Activated CD4-positive, alpha-beta T cell treated with anti-CD3 and anti-CD28 coated beads for 4 hours (primary cell): ENCODE results near the gene TNC.

Experiments used
- DNase-seq, 2 donors: peaks; one replicate each; pipeline ENCODE4 v3.0.0-alpha.2; 2020

TNC gene

DNA sequence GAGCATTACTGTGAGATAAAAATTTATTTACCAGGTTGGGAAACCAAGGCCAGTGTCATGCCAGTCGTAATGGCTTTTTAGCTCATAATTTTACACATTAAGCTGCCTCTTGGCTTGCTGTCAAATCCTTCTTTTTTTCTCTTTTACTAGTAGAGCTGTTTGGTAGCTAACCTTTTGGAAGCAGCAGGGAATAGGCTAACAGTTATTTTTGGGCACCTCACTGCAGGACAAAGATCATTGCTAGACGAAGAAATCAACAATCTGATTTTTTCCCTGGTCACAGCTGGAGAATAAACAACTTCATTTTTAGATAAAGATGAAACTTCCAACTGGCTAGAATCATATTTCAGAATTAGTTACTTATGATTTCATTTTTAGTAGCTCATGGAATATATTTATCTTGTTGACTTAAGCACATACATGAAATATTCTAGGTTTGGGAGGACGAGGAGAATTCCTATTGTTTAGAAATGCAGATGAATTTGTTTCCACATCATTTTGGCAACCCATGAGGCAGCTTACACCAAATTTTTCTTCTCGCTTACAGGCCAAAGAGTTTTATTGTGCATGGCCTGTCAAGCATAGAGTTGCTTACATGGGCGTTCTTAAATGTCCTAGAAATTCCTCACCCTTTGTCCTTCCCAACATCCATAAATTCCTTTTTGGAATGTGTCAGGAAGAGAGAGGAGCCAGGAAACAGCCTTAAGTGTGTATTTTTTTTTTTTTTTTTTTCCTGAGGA lies 19.6 kb downstream of the TNC start:
- no peak for DNase-seq

GRCh38 chr9:115093520-115093919 lies 24.4 kb downstream of the TNC start:
- DNase-seq = no peak

- DNase-seq = no peak
These were observed 27.5 kb downstream of the TNC start for GRCh38 chr9:115090486-115090885.

- no peak for DNase-seq
These were observed 29.1 kb downstream of the TNC start for GRCh38 chr9:115088860-115089259.

DNA sequence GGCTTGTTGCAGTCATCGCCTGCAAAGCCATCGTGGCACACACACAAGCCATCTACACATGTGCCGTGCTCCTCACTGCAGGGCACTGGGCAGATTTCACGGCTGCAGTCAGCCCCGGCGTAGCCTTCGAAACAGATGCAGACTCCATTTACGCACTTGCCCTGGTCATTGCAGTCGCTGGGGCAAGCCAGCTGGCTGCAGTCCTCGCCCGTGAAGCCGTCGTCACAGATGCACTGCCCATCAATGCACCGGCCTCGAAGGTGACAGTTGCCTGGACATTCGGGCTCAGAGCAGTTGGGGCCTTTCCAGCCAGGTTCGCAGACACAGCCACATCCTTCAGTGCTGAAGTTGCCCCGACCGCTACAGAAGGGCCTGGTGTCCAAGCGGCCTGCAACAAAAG lies 31.1 kb downstream of the TNC start:
- DNase-seq = no peak

DNA sequence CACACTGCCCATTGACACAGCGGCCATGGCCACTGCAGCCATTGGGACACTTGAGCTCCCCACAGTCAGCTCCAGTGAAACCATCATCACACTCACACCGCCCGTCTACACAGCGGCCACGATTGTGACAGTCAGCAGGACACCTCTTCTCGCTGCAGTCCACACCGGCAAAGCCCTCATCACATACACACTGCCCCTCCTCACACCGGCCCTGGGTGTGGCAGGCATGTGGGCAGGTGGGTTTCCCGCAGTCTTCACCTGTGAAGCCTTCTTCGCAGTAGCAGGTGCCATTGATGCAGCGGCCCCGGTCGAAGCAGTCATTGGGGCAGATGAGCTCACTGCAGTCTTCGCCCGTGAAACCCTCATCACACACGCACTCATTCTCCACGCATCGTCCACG lies 31.5 kb downstream of the TNC start:
- DNase-seq = no peak

DNA sequence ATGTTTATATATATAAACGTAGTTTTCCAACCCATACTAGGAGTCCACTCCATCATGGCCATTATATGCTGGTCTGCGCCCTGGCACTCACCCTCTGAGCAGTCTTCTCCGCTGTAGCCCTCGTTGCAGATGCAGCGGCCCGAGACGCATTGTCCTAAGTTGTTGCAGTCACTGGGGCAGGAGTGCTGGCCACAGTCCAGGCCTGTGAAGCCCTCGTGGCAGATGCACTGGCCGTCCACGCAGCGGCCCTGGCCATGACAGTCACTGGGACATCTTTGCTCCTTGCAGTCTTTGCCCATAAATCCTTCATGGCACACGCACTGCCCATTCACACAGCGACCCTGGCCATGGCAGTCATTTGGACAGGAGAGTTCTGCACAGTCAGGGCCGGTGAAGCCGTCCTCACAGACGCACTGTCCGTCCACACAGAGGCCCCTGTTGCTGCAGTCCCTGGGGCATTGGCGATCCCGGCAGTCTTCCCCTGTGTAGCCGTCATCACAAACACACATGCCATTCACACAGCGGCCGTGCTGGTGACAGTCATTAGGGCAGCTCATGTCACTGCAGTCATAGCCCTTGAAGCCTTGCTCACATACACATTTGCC lies 32.1 kb downstream of the TNC start:
- no peak for DNase-seq

DNA sequence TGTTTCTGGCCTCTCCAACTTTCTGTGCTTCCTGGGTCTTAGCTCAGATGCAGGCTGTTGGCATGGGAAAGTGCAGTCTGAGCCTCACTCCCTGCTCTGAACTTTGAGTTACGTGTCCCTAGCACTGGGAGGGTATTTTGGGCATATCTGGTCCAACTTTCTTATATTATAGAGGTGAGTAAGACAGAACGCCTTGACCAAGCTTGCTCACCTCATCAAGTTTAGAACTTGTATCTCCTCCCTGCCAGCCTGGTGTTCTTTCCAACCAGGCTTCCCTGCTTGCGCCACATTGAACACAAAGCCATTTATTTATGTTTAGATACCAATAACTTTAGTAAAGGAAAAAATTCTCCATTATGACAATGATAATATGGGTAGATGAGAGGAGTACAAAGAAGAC lies 33.2 kb downstream of the TNC start:
- no peak for DNase-seq

GRCh38 chr9:115084157-115084556 lies 33.8 kb downstream of the TNC start:
- DNase-seq = no peak

DNA sequence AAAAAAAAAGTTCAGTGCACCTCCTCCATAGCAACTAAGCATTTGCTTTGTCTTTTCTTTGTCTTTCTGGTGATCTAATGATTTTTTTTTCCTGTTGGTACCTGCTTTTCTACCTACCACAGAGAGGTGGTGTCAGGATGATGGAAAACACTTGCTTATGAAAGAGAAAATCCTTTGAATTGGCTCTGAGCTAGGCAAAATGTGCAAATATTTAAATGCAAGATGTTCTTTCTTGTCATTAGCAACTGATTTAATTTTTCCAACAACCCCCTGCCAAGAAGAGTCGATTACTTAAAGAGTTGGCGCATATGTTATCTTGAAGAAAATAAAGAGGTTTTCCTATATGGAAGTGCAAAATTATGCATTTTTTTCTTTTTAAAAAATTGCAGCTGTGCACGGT lies 37.7 kb downstream of the TNC start:
- DNase-seq = no peak

GRCh38 chr9:115079156-115079555 lies 38.8 kb downstream of the TNC start:
- no peak for DNase-seq

GRCh38 chr9:115073456-115073855 lies 44.5 kb downstream of the TNC start:
- DNase-seq = no peak

DNA sequence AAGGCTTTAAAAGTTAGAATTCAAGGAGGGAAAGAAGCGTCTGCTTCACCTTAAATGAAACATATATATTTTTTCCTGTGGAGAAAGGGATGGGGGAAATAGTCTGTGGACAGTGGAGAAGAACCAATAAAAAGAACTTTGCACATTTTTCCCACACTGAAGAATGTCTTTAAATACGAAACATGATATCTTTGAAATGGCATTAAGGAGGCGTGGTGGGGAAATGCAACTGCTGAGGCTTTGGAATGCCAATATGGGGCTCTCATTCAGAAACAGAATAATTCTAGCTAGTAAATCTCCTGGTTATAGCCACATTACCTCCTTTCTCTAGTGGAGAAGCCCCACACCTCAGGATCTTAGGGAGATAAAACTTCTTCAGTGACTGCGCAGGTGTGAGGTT lies 46.8 kb downstream of the TNC start:
- no peak for DNase-seq

- DNase-seq = no peak
These were observed 48.2 kb downstream of the TNC start for GRCh38 chr9:115069771-115070170.

GRCh38 chr9:115069302-115069701 lies 48.7 kb downstream of the TNC start:
- no peak for DNase-seq

- no peak for DNase-seq
These were observed 49.9 kb downstream of the TNC start for GRCh38 chr9:115068031-115068430.

GRCh38 chr9:115063058-115063845 lies 54.7 kb downstream of the TNC start:
- DNase-seq = no peak

DNA sequence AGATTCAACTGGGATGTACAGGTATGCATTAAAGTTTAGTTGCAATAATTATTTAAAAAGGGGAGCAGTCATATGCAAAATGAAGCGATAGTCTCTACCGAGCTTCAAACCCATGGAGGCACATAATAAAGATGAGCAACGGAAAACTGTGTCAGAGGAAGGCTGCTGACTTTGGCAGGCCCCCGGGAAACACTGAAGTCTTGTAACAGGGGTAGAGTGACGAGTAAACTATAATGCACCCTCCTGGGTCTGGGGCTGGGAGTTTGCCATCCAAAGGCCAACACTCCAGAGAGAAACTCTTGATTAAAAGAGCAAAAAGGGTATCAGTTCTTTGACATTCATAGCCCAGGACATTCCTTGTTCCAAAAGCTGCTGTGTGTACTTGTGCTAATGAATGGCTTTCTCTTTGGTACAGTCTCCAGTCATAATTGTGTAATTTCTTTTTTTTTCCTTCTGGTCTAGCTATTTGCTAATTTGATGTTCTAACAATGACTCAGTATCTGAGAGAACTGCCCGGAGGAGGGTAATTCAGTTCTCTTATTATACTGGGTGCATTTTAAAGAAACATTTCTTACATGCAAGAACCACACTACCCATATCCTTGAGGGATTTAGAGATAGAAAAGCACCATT lies 59.2 kb downstream of the TNC start:
- no peak for DNase-seq

- DNase-seq = no peak
These were observed 59.8 kb downstream of the TNC start for GRCh38 chr9:115058175-115058574.

DNA sequence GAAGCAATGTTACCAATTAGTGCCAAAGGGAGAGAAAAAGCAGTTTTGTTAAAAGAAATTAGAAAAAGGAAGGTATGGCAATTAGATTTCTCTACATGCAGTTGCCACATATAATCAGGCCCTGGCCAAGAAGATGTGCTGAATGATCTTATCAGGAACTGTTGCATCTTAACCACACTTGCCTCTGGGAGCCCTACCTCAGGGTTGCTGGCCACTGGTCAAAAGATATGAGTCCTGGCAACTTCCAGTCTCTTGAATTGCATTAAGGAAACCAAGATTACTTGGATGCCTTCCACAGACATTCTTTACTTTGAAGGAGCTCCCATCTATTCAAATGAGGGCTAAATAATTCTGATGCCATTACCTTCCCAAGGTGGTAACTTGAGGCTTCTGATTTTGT lies 60.4 kb downstream of the TNC start:
- no peak for DNase-seq

DNA sequence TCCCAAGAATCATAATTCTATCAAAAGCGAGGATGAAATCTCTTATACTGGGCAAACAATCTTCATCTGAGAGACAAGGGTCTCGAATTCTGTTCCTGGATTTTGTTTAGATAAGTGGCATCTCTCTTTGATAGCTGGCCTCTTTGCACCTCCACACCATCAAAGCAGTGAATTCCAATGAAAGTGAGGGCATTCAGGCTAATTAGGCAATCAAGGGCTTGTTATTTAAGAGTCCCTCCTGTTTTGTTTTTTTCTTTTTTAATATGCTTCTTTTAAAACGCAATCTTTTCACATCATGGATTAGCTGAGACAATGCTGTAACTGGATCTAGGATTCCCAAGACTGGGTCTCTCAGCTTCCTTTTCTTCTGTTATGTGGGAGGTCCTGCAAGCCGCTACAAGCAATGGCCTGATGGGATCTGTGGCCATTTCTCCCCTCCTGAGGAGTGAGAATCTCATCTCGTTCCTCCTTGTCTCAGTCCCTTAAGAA lies 67.9 kb downstream of the TNC start:
- DNase-seq = no peak

- DNase-seq = no peak
These were observed 71.1 kb downstream of the TNC start for GRCh38 chr9:115046824-115047223.

GRCh38 chr9:115046199-115046598 lies 71.8 kb downstream of the TNC start:
- no peak for DNase-seq

- no peak for DNase-seq
These were observed 74.3 kb downstream of the TNC start for GRCh38 chr9:115043632-115044031.
